Stimulated activated CD4-positive, alpha-beta T cell treated with anti-CD3 and anti-CD28 coated beads, Interleukin-1b, Interleukin-23, amount 100 ng/mL, for 24 hours (primary cell): ENCODE measurements around the gene SART3.

Experiments used
- DNase-seq, 4 experiments: peaks; one replicate each; pipeline ENCODE4 v3.0.0-alpha.2; 2020; ENCODE audit warnings: low read depth in 4 of 4, low spot score in 1 of 4

Gene SART3, protein sequence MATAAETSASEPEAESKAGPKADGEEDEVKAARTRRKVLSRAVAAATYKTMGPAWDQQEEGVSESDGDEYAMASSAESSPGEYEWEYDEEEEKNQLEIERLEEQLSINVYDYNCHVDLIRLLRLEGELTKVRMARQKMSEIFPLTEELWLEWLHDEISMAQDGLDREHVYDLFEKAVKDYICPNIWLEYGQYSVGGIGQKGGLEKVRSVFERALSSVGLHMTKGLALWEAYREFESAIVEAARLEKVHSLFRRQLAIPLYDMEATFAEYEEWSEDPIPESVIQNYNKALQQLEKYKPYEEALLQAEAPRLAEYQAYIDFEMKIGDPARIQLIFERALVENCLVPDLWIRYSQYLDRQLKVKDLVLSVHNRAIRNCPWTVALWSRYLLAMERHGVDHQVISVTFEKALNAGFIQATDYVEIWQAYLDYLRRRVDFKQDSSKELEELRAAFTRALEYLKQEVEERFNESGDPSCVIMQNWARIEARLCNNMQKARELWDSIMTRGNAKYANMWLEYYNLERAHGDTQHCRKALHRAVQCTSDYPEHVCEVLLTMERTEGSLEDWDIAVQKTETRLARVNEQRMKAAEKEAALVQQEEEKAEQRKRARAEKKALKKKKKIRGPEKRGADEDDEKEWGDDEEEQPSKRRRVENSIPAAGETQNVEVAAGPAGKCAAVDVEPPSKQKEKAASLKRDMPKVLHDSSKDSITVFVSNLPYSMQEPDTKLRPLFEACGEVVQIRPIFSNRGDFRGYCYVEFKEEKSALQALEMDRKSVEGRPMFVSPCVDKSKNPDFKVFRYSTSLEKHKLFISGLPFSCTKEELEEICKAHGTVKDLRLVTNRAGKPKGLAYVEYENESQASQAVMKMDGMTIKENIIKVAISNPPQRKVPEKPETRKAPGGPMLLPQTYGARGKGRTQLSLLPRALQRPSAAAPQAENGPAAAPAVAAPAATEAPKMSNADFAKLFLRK

DNA sequence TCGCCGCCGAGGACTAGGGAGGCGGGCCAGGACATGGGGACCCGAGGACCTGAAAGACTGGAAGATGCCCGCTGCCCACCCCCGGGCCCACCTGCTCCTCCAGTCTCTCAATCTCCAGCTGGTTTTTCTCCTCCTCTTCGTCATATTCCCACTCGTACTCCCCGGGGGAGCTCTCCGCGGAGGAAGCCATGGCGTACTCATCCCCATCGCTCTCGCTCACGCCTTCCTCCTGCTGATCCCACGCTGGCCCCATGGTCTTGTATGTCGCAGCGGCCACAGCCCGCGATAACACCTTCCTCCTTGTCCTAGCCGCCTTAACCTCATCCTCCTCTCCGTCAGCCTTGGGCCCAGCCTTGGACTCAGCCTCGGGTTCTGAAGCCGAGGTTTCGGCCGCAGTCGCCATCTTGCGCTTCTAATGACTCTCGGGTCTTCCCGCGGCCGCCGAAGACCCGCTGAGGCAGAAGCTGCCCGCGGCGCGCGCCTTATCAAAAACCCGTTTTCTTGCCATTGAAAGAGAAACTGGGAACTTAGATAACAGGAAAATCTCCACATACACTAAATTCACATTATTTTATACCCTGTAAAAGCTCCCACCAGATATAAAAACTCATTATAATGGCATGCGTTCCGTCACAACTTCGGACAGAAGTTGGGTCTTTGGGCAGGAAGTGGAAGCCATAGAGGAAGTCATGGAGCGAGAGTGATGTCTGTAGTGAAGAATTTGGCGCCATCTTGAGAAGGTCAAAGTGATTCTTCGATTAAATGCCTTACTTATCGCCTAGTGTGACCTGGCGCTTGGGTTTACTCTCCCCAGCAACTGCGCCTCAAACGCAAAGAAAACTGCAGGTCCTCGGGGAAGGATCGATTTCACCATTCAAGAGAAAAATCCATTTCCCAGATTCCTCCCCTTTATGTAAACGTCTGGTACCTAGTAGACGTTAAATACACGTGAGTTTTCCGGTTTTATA lies at the start of gene SART3:
Gene SART3 (minus strand): TSS at position 422 of the 968 bp plus-strand sequence. CDS start 19 bp downstream, at position 403.
- peak in 3 of 4 experiments; percentile 56 to 66 (median 63) for DNase-seq

DNA sequence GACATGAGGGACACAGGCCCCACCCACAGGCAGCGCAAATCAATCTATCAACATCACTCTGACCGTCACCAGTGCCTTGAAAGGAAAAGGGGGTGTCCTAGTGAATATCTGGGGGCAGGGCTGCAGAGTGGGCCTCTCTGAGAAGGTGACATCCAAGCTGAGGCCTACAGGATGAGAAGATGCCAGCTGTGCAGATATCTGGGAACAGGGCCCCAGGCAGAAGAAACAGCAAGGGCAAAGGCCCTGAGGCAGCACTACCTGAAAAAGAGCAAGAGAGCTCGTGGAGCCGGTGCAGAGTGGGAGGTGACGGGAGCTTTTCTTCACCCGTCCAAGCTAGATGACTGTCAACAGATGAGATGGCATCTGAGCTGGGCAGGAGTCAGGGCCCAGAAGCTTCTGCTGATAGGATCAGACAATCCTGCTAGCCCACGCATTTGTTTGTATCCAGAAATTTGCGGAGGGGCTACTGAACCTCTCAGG lies 49.4 kb upstream of the SART3 start:
- DNase-seq: no peak

DNA sequence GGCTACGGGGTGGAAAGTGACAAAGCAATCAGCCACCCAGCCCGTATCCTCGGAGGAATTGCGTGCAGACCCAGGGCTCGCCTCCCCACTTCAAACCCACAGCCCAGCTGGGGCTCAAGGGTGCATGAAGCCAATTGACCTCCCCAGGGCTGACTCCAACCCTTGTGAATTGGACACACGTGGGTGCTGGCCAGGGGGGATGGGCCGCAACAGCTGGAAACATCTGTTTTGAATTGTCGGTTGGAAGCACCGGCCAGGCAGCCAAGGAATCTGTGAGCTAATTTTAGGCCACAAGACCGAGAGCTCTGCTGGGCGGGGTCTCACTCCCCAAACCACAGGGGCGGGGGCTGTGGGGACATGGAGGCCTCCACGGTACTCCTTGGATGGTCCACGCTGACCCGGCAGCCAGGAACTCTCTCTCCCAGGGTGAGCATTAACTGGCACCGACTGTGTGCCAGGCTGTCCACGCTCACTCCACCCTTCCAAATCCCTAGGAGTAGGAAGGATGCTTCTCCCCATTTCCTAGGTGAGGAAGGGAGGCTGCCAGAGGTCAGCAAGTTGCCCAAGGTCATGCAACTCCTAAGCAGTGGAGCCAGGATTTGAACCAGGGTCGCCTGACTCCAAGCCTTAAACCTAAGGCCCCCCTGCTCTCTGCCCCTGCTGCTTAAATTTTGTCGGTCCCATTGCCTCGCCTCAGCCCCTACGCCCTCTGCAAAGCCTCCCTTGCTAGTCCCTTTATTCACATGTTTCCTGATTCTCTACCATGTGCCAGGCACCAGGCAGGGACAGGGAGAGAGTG lies 48.8 kb upstream of the SART3 start:
- DNase-seq: no peak

DNA sequence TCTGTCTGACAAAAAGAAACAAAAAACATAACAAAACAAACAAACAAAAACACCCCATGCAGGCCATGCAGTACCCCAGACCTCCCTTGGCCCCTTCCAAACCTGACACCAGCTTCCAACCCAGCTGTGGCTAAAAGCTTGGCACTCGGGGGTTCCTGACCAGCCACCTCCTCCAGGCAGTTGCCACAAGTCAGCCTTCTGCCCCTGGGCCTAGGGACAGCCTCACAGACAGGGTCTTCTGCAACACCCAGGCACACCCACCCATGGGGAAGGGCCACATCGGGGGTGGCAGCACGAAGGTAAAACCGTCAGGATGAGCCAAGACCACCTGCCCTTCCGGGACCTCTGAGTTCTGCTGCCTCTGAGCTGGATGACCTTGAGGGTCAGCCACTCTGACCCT lies 47.6 kb upstream of the SART3 start:
- DNase-seq: no peak

DNA sequence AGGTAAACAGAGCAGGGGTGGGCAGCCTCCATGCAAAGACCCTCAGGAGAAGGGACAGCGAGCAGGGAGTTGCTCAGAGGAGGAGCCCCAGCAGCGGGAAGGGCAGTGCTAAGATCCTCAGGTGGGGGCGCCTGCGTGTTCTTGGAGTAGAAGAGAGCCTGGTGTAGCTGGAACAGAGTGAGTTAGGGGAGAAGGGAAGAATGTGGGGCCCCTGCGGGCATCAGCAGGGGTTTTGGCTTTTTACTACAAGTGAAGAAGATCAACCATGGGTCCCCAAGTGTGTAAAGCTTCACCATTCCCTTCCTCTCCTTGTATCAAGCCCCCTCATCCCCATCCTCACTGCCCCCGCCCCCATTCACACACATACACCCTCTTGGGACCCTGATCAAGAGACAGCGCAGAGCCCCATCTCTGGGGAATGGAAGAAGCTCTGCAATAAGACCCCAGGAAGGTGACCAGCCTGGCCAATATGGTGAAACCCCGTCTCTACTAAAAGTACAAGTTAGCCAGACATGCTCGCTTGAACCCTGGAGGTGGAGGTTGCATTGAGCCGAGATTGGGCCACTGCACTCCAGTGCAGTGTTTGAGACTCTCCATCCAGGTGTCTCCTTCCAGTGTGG lies 47.1 kb upstream of the SART3 start:
- no peak for DNase-seq

DNA sequence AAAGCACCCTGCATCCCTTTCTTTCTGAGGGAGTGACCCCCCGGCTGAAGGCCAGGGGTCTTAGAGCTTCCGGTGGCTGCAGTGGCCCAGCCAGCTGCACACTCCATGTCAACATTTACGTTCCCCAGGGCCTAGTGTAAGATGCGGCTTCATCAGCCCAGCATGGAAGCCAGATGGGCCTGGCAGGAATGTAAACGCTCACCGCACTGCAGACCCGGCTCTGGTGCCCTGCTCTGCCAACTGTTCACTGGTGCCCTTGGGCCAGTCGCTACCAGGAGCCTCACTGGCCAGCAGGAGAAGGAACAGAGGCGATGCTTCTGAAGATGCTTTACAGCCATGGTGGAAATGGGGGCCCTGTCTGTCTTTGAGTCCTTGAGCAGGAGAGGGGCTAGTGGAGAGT lies 45.5 kb upstream of the SART3 start:
- DNase-seq: no peak

DNA sequence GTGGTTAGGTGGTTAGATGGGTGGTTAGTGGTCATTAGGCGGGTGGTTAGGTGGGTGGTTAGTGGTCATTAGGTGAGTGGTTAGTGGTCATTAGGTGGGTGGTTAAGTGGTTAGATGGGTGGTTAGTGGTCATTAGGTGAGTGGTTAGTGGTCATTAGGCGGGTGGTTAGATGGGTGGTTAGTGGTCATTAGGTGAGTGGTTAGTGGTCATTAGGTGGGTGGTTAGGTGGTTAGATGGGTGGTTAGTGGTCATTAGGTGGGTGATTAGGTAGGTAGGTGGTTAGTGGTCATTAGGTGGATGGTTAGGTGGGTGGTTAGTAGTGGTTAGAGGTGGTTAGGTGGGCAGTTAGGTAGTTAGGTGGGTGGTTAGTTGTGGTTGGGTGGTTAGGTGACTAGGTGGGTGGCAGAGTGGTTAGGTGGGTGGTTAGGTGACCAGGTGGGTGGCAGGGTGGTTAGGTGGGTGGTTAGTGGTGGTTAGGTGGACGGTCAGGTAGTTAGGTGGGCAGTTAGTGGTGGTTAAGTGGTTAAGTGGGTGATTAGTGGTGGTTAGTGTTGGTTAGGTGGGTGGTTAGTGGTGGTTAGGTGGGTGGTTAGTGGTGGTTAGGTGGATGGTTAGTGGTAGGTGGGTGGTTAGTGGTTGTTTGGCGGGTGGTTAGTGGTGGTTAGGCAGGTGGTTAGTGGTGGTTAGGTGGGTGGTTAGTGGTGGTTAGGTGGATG lies 44.9 kb upstream of the SART3 start:
- no peak for DNase-seq

DNA sequence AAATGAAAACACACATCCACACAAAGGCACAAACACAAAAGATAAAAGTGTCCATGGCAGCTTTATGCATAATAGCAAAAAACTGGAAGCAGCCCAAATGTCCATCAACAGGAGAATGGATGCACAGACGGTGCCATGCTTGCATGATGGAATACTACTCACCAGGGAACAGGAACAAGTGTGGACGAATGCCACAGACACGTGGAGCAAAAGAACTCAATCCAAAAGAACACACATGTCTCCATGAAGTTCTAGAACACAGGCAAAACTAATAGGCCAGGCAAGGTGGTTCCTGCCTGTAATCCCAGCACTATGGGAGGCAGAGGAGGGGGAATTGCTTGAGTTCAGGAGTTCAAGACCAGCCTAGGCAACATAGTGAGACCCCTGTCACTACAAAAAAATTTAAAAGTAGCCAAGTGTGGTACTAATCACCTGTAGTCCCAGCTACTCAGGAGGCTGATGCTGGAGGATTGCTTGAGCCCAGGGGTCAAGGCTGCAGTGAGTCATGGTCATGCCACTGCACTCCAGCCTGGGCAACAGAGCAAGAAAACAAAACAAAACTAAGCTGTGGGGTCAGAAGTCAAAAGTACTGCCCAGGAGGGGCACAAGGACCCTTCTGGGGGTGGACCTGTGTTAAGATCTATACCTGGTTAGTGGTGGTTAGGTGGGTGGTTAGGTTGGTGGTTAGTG lies 44.2 kb upstream of the SART3 start:
- DNase-seq: no peak

DNA sequence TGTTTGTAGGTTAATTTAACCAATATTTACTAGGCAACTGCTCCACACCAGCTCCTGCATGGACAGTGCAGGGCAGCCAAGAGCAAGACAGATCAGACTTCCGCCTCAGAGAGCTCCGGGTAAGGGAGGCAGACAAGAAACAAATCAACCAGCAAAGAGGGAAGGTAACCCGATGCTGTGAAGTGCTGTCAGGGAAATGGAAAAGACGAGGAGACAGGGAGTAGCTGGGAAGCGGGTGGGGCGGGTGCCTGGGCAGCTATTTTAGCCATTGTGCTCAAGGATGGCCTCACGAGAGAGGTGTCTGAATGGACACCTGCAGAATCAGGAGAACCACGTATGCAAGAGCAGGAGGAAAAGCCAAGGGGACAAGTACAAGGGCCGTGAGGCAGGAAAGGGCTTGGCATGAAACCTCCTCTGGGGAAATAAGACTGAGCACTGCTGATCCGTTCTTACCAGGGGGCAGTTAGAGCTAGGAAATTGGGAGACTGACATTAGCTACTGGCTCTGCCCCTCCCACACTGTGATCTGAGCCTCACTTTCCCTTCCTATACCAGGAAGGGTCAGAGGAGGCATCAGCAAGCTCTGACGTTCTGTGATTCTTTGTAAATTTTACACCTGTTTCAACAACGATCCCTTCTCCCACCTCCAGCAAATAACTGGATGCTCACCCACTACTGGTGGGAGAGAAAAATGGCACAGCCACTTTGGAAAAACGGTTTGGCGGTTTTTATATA lies 43.4 kb upstream of the SART3 start:
- no peak for DNase-seq

DNA sequence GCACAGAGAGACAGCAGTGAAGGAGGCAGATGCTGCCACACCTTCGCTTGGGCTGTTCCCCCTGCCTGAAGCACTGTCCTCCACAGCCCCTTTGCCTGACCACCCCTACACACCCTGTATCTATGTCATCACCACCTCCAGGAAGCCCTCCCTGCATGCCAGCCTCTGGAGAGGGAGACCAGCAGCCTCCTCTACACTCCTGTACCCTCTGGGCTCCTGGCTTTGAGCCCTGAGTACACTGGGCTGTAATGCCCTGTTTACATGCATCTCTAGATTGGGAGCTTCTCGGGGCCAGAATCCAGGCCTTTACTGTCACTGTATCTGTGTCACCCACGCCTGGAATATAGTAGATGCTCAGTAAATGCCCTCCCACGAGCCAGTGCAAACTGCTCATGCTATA lies 42.8 kb upstream of the SART3 start:
- DNase-seq: no peak

DNA sequence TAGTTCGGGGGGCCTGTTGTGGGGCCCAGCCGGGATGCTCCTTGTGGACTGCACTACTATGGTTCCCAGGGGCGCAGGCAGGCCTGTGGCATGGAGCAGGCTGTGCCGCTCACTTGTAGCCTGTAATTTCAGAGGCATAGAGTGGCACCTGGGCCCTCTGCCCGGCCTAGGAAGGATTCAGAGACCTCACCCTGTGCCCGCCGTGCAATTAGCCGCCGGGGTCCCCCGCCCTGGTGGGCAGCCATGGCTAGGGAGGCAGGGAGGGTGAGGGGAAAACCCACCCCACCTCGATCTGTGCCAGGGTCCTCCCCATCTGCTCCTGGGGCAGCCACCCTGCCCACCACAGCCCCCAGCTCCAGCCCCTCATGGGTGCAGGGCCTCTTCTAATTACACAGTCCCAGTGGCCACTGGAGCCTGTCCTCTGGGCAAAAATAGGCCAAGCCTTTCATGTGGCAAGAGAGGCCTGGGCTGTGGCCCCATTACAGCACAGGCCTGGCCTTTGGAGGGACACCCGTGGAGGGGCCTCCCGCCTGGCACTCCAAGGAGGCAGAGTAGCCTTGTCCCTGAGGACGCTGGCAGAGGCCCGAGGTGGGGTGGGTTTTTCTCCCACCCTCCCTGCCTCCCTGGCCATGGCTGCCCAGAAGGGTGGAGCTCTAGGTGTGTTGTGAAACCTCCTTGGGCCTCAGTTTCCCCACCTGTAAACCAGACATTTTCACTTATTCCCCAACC lies 42.2 kb upstream of the SART3 start:
- no peak for DNase-seq

DNA sequence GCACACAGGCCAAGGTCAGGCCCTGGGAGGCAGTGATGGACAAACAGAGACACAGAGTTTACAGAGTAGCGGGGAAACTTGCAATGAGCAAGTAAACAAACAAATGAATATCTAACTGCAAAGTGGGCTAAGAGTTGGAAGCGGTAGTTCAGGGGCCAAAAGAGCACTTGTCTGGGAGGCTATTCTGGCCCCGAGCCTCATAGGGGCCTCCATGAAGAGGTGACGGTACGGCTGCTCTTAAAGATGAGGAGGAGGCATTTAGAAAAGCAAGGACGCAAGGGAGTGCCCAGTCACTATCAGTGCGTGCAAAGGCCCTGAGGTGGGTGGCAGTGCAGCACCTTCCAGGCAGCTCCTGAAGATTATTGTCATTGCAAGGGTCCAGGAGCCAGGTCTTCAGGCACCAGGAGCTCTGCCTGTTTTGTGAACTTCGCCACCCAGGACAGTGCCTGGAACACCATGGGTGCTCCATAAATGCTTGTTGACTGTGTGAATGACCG lies 41.3 kb upstream of the SART3 start:
- no peak for DNase-seq

DNA sequence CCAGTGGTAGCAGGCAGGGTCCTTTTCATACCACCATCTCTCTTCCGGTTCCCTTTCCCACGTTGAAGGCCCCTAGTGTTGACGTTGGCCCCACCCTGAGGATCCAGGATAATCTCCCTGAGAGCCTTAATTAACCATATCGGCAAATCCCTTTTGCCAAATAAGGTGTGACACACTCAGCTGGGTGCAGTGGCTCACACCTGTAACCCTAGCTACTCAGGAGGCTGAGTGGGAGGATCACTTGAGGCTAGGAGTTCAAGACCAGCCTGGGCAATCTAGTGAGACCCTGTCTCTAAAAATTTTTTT lies 39.7 kb upstream of the SART3 start:
- DNase-seq: no peak

DNA sequence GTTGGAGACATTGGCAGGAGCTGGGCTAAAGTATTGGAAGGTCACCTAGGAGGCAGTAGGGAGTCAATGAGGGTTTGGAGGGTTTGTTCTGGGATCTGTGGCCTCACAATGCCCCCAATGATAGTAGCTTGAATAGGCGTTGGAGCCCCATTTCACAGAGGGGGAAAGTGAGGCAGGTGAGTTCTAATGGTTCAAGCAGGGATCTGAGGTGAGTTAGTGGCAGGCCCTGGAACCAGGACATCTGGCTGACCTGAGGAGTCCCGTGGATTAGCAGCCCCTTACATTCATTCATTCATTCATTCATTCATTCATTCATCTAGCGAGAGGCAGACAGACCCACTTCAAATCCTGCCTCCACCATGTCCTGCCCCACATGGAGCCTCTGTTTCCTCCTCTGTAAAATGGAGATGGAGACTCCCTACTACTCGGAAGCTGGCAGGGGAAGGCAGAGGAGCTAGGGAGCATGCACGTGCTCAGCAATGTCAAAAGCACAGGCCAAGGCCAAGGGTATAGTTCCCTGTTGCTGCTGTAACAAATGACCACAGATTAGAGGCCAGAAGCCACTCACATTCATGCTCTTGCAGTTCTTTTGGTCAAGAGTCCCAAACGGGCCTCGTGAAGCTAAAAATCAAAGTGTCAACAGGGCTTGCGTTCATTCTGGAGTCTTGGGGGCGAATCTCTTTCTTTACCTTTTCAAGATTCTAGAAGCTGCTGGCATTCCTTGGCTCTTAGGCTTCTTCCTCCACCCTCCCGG lies 39.2 kb upstream of the SART3 start:
- no peak for DNase-seq

DNA sequence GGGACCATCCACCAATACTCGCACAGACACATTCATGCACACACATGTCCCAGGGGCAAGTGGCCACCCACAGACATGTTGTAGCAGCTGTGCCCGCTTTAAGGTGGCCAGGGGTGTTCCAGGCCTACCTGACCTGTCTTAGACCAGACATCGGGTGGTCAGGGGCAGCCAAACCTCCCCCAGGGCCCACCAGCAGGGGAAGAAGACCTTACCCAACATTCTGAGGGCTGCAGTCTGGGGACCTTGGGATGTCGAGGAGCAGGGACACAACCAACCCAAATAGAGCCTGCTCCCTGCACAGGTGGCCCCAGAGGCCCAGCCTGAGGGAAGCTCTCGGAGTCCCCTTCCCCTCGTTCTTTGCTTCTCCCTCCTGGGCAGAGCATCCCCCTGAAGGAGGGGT lies 38.6 kb upstream of the SART3 start:
- no peak for DNase-seq

DNA sequence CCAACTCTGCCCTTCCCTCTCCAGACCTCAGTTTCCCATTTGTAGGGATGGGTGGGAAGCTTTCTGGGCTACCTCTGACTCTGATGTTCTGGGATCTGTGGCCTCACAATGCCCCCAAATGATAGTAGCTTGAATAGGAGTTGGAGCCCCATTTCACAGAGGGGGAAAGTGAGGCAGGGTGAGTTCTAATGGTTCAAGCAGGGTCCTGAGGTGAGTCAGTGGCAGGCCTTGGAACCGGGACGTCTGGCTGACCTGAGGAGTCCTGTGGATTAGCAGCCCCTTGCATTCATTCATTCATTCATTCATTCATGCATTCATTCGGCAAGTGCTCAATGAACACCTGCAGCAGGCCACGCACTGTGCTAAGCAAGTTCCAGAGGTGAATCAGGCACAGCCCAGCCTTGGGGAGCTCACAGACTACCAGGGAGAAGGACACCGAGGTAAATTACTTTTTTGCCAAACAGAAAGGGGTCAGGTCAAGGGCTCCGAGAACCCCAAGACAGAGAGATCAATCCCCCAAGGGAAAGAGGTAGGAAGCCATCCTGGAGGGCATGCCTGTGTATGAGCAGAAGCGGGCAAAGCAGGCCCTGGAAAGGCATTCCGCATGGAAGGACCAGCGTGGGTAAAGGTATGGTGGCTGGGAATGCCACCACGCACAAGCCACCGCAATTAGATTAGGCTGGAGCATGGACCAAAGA lies 37.7 kb upstream of the SART3 start:
- no peak for DNase-seq
